A673 (cell line): ENCODE measurements around the gene NPPA.

ENCODE experiments used
- EZH2 ChIP-seq: fragments of 200-600 bp; sonication (generic); IDR thresholded peaks from 2 replicates; pipeline ENCODE4 v1.6.1; 2017; ENCODE audit warnings: borderline replicate concordance, low read depth, mild to moderate bottlenecking, mixed read lengths, antibody characterized with exemption, low read length; ENCODE audit not compliant: poor library complexity, severe bottlenecking
- TF ChIP-seq, protein P1 (sequence below): fragments of 300-800, 200-600 bp; sonication (generic); conservative IDR thresholded peaks from 2 replicates; pipeline ENCODE4 v1.5.1; 2017; ENCODE audit warnings: low read depth, mild to moderate bottlenecking, antibody characterized with exemption, low read length, moderate library complexity, mixed read lengths

DNA sequence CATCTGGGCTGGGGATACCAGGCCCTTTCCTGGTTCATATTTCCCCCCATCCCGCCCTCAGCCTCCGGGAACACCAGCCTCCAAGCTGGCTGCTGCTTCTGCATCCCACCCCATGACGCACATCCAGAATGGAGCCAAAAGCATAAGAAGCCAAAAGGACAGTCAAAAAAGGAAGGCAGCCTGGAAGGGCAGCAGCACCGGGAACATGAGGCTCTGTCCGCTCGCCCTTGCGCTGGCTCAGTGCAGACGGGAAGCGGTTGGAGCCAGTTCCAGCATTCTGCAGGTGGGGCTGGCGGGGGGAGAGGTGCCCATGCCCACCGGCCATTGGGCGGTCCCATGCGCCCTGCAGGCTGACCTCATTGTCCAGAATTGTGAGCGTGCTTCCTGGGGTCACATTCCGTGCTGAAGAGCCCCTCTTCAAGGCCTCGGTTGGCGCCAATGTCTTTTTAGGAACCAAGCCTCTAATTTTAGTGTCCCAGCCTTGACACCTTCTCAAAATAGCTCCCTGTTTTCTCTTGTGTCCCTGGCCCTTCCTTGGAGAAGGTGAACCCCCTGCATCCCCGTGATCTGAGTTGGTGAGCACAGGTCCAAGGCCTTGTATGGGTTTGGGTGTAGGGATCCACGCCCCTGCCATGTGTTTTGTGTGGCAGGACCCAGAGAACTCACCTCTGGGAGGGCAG, 39.5 kb upstream of the NPPA start:
- TF ChIP-seq, protein P1, sequence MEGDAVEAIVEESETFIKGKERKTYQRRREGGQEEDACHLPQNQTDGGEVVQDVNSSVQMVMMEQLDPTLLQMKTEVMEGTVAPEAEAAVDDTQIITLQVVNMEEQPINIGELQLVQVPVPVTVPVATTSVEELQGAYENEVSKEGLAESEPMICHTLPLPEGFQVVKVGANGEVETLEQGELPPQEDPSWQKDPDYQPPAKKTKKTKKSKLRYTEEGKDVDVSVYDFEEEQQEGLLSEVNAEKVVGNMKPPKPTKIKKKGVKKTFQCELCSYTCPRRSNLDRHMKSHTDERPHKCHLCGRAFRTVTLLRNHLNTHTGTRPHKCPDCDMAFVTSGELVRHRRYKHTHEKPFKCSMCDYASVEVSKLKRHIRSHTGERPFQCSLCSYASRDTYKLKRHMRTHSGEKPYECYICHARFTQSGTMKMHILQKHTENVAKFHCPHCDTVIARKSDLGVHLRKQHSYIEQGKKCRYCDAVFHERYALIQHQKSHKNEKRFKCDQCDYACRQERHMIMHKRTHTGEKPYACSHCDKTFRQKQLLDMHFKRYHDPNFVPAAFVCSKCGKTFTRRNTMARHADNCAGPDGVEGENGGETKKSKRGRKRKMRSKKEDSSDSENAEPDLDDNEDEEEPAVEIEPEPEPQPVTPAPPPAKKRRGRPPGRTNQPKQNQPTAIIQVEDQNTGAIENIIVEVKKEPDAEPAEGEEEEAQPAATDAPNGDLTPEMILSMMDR = no peak
- no peak for TF ChIP-seq EZH2
